ENCODE data around the gene DIS3L2. TPM values are rescaled to one million over a fixed set of nuclear protein-coding genes. Genes with fewer than 3 reads are reported as not detected.

The DIS3L2 gene
- total RNA-seq, 1 donor from 2014 or later: 24.0 TPM

DNA sequence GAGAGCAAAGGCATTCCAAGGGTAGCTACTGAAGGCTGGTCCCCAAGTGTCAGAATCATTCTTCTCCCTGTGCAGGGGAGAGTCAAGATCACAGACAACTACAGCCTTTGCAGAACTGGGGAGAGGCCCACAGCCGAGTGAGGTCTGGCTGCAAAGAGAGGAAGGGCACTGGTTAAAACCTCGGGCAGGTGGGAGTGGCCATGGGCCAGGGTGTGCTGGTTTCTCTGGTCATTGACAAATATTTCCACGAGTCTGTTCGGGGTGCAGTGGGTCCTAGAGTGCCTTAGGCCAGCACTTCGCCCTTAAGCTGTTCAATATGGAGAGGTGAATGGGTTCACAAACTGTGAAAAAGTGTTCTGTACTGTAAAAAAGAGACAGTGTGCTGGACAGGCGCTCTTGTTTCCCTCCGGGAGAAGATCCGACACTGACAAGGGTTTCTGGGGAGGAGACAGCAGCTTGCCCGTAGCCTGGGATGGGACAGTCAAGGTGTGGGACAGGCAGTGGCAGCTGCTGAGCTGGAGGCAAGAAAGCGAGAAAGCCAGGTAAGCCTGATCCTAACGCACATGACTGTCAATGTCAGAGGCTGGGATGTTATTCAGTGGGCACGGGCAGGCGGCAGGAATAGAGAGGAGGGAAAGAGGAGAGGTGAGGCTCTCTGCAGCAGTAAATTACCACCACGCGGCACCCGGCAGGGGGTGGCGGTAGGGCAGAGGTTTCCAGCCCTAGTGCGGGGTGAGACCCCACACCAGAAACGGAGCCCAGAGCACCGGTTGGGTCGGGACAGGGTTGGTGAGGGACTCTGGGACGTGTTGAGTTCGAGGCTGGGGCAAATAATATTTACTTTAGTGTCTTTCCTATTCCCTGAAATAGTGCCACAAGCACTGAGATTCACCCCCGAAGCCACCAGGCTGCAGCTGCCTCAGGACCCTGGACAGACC lies 37.3 kb upstream of the DIS3L2 start:
- Histone ChIP-seq H2AFZ (ENCODE audit: low read depth, low read length) (no peak overlapping the region), H3K4me3 (ENCODE audit: insufficient read depth, low read depth, low read length) (no peak overlapping the region), H3K27ac (ENCODE audit: low read depth, low read length) (no peak overlapping the region), H3K9me3 (ENCODE audit: insufficient read depth, low read depth, low read length) (no peaks in the 10 kb centered on the region), H3K4me1 (ENCODE audit: insufficient read depth, low read length) (peaks cover 12% of the 10 kb centered on the region), H4K20me1 (ENCODE audit: insufficient read depth, low read length) (no peaks in the 10 kb centered on the region), H3K79me2 (ENCODE audit: insufficient read depth, low read length) (no peaks in the 10 kb centered on the region), H3K9ac (ENCODE audit: low read length) (no peak overlapping the region), H3K27me3 (ENCODE audit: insufficient read depth, low read length) (peaks cover 58% of the 10 kb centered on the region), H3K4me2 (ENCODE audit: low read length) (no peak overlapping the region), H3K36me3 (ENCODE audit: insufficient read depth, low read length) (no peaks in the 10 kb centered on the region)
- no peak for TF ChIP-seq EZH2 (IDR thresholded peaks at IDR 0.05; ENCODE audit: insufficient read depth, low read length)
- TF ChIP-seq, protein P1, sequence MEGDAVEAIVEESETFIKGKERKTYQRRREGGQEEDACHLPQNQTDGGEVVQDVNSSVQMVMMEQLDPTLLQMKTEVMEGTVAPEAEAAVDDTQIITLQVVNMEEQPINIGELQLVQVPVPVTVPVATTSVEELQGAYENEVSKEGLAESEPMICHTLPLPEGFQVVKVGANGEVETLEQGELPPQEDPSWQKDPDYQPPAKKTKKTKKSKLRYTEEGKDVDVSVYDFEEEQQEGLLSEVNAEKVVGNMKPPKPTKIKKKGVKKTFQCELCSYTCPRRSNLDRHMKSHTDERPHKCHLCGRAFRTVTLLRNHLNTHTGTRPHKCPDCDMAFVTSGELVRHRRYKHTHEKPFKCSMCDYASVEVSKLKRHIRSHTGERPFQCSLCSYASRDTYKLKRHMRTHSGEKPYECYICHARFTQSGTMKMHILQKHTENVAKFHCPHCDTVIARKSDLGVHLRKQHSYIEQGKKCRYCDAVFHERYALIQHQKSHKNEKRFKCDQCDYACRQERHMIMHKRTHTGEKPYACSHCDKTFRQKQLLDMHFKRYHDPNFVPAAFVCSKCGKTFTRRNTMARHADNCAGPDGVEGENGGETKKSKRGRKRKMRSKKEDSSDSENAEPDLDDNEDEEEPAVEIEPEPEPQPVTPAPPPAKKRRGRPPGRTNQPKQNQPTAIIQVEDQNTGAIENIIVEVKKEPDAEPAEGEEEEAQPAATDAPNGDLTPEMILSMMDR (IDR thresholded peaks at IDR 0.05; ENCODE audit: insufficient read depth, low read depth, low read length): no peak
- no peak overlapping the region for H3K27ac Mint-ChIP-seq (ENCODE audit: unreplicated experiment)
- FAIRE-seq: no peak
- peaks cover 68% of the 10 kb centered on the region for H3K27me3 Mint-ChIP-seq (ENCODE audit: low read depth, unreplicated experiment)
- DNase-seq (ENCODE audit: low read depth): no peak
- peak overlapping the region; percentile 55 for H3K4me3 Mint-ChIP-seq (ENCODE audit: unreplicated experiment)
- peaks cover 2% of the 10 kb centered on the region for H3K9me3 Mint-ChIP-seq (ENCODE audit: unreplicated experiment)
- H3K4me1 Mint-ChIP-seq (ENCODE audit: low read depth, unreplicated experiment): no peaks in the 10 kb centered on the region
- H3K36me3 Mint-ChIP-seq (ENCODE audit: low read depth, unreplicated experiment): no peaks in the 10 kb centered on the region

GRCh38 chr2:231924889-231925275 lies 36.6 kb upstream of the DIS3L2 start:
- Mint-ChIP-seq H3K36me3 (ENCODE audit: low read depth, unreplicated experiment) (no peaks in the 10 kb centered on the region), H3K27me3 (ENCODE audit: low read depth, unreplicated experiment) (peaks cover 64% of the 10 kb centered on the region), H3K4me3 (ENCODE audit: unreplicated experiment) (no peak overlapping the region), H3K4me1 (ENCODE audit: low read depth, unreplicated experiment) (no peaks in the 10 kb centered on the region), H3K9me3 (ENCODE audit: unreplicated experiment) (peaks cover 2% of the 10 kb centered on the region), H3K27ac (ENCODE audit: unreplicated experiment) (no peak overlapping the region)
- DNase-seq (ENCODE audit: low read depth) (no peak), FAIRE-seq (no peak)
- Histone ChIP-seq H2AFZ (ENCODE audit: low read depth, low read length) (peak overlapping the region; percentile 86), H3K9me3 (ENCODE audit: insufficient read depth, low read depth, low read length) (no peaks in the 10 kb centered on the region), H3K4me1 (ENCODE audit: insufficient read depth, low read length) (peaks cover 12% of the 10 kb centered on the region), H3K4me2 (ENCODE audit: low read length) (peak overlapping the region; percentile 90), H3K79me2 (ENCODE audit: insufficient read depth, low read length) (no peaks in the 10 kb centered on the region), H3K36me3 (ENCODE audit: insufficient read depth, low read length) (no peaks in the 10 kb centered on the region), H3K27me3 (ENCODE audit: insufficient read depth, low read length) (peaks cover 58% of the 10 kb centered on the region), H3K9ac (ENCODE audit: low read length) (no peak overlapping the region), H3K4me3 (ENCODE audit: insufficient read depth, low read depth, low read length) (no peak overlapping the region), H3K27ac (ENCODE audit: low read depth, low read length) (no peak overlapping the region), H4K20me1 (ENCODE audit: insufficient read depth, low read length) (no peaks in the 10 kb centered on the region)
- no peak for TF ChIP-seq EZH2 (IDR thresholded peaks at IDR 0.05; ENCODE audit: insufficient read depth, low read length)
- TF ChIP-seq, protein P1 (IDR thresholded peaks at IDR 0.05; ENCODE audit: insufficient read depth, low read depth, low read length): no peak
